KOPT-K1 (cell line): ENCODE results near the gene GNB5.

Experiments
- H3K27ac ChIP-seq: fragments of 200-600 bp; sonication (generic); 2 replicates; pipeline ENCODE4 v1.5.1; 2016; ENCODE audit warnings: antibody characterized with exemption, mild to moderate bottlenecking, low read depth, low read length; ENCODE audit not compliant: poor library complexity, severe bottlenecking
- H3K36me3 ChIP-seq: fragments of 200-600 bp; sonication (generic); 2 replicates; pipeline ENCODE4 v1.5.1; 2017; ENCODE audit warnings: antibody characterized with exemption, mild to moderate bottlenecking, low read length, moderate library complexity; ENCODE audit not compliant: insufficient read depth
- H3K9me3 ChIP-seq: fragments of 200-600 bp; sonication (generic); 2 replicates; pipeline ENCODE4 v1.5.1; 2017; ENCODE audit warnings: antibody characterized with exemption, low read length, mild to moderate bottlenecking; ENCODE audit not compliant: insufficient read depth, poor library complexity, severe bottlenecking

GNB5 gene

DNA sequence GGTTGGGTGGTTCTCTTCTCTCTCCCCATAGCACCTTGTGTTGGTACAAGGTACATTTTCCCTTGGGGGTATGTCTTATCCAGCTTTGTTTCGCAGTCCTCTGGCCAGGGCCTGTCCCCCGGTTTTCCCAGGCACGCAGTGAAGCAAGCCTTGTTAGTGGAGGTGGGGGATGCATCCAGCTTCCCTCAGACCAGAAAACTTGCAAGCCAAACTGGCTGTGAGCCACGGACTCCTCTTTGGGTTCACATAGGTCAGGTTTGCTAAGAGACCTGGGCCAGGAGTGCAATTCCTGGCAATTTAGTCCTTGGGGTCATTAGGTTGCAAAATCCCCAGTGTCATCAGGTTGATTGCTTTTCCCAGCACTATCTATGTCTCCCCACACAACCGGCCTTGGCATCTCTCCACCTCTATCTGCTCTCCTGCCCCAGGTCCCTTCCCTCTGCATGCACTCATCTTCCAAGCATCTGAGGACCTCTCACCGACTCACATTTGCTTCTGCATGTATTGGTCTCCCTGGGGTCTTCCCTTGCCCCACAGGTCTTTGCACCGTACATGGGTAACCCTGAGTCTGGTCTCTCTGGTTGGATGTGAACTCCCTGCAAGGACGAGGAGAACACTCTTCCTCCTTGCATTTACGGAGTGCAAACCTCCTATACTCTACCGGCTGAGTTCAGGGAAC, 112.9 kb downstream of the GNB5 start:
- H3K9me3 ChIP-seq, result no peaks in the 10 kb centered on the region
- H3K27ac ChIP-seq, result no peak overlapping the region
- H3K36me3 ChIP-seq, result no peaks in the 10 kb centered on the region

DNA sequence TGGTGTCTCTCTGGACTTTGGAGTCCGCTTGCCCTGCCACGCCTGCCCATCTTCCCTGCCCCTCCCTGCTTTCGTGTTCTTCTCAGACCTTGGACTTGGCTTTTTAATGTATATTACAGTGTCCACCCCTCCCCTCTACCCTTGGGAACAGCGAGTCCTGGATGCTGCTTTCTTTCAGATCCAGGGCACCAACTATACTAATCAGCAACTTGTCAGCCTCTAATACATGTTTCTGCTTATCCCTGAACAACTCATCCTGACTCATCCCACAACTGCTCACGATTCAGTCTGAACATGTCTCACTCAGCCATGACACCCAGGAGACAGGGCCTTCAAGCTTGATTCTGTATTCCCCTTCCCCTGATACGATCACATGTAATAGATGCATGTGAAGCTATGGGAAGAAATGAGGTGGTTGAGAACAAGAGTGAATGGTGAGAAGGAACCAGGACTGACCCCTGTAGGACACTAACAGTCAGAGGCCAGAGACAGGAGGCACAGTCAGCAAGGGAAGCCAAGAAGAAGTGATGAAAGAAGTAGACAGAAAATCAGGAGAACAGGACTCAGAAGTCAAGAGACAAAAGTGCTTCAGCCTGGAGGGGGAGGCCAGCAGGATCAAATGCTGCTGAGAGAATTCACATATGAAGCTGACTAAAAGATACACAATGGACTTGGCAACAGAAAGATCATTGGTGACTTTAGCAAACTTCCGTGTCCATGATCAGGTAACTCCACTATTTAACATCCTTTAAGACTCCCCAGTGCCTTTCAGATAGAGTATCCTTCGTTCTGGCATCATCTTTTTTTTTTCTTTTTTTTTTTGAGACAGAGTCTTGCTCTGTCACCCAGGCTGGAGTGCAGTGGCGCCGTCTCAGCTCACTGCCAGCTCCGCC, 114.1 kb downstream of the GNB5 start:
- H3K9me3 ChIP-seq, result no peaks in the 10 kb centered on the region
- H3K27ac ChIP-seq, result no peak overlapping the region
- H3K36me3 ChIP-seq, result no peaks in the 10 kb centered on the region

- no peaks in the 10 kb centered on the region; the same call in 1 of the 2 replicates for H3K36me3 ChIP-seq
- no peaks in the 10 kb centered on the region for H3K9me3 ChIP-seq
- no peak overlapping the region for H3K27ac ChIP-seq
Measured at GRCh38 chr15:52071570-52071969, 119.6 kb downstream of the GNB5 start.

DNA sequence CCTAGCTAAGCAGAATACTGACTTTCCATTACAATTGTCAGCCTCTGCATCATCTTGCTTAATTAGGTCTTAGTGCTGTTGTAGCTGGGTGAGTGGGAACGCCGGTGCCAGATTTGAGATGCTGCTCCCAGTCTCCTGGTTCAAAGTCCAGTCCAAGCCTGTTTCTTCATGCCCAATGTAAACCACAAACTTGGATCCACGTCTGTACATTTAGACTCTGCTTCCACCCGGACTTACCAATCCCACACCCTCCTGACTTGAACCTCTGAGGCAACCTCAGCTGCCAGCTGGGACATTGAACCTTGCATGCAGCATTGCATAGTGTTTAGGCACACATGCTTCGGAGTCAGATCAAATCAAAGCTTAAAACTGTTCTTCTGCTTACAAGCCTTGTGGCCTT, 121.6 kb downstream of the GNB5 start:
- no peaks in the 10 kb centered on the region for H3K9me3 ChIP-seq
- no peak overlapping the region for H3K27ac ChIP-seq
- H3K36me3 ChIP-seq, result peaks cover 7% of the 10 kb centered on the region

DNA sequence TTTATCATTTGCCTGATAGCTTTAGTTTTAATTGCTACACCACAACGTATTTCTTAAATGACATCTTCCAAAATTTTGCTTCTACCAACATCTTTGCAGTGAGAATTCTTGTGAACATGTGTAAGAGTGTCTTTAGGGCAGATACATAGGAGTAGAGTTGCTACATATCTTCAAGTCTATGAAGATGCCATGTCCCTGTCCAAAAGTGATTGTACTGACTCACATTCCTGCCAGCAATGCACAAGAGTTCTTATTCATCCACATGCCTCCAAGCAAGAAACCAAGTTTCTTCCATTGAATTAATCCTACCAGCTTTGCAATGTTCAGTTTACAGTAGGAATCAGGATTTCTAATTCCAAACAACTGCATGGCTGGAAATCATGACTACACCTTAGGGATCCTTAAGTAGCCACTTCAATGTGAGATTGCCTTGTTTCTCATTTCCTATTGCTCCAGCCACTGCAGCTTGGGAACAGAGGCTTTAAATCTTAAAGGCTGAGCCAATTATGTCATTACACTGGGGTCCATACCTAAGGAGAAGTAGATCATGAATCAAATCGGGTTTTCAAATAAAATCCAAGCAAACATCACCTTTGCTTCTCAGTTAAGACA, 123.1 kb downstream of the GNB5 start:
- Histone ChIP-seq H3K27ac (no peak overlapping the region), H3K9me3 (no peaks in the 10 kb centered on the region), H3K36me3 (peaks cover 19% of the 10 kb centered on the region)

- H3K27ac ChIP-seq, result no peak overlapping the region
- H3K36me3 ChIP-seq, result peaks cover 25% of the 10 kb centered on the region
- no peaks in the 10 kb centered on the region for H3K9me3 ChIP-seq
Measured at GRCh38 chr15:52067545-52067926, 123.7 kb downstream of the GNB5 start.

GRCh38 chr15:52066842-52067544, 124.2 kb downstream of the GNB5 start:
- H3K9me3 ChIP-seq, result no peaks in the 10 kb centered on the region
- no peak overlapping the region for H3K27ac ChIP-seq
- peaks cover 31% of the 10 kb centered on the region for H3K36me3 ChIP-seq
